HepG2 (cell line): ENCODE data around the gene BRSK2. TPM values are rescaled to one million over a fixed set of nuclear protein-coding genes. Genes with fewer than 3 reads are reported as not detected.

Experiments
- ATAC-seq: fragments of 200-7000 bp; cut with Tn5 transposase; 3 replicates; pipeline ENCODE4 v1.9.1; 2020; ENCODE audit warnings: mild to moderate bottlenecking, moderate library complexity
- BruUV-seq: library from RNA; stranded (reverse); fragments of 400-500 nt; replicated peaks from 2 replicates; lab custom pipeline; 2021; lab: Mats Ljungman, UMichigan
- CTCF ChIA-PET: fragments of 300-600 bp; formaldehyde crosslinking; extraction: SDS; loops from one replicate; lab custom pipeline; 2021; ENCODE audit warnings: low total read pairs, inconsistent platforms, low intra/inter-chr PET ratio; lab: Yijun Ruan, JAX
- POLR2A ChIA-PET: fragments of 350-600 bp; sonication (Branson Sonifier 250); formaldehyde crosslinking; loops from one replicate; lab custom pipeline; 2020; ENCODE audit warnings: antibody characterized with exemption, inconsistent platforms; lab: Yijun Ruan, JAX
- DNase-seq: peaks from one replicate; pipeline ENCODE4 v3.0.0-alpha.2; 2015; ENCODE audit warnings: low spot score
- FAIRE-seq: peaks from 3 replicates; lab custom pipeline; 2011; peaks lifted over from hg19 to GRCh38; lab: Jason Lieb, UNC
- H2AFZ ChIP-seq: one replicate; pipeline ENCODE4 v1.6.1; 2011; ENCODE audit warnings: low read length, inconsistent platforms
- H3K27ac ChIP-seq: fragments of 300-600 bp; 3 replicates; pipeline ENCODE4 v1.8.0; 2011; ENCODE audit warnings: mixed run types, mild to moderate bottlenecking, mixed read lengths, low read length, inconsistent platforms; ENCODE audit not compliant: insufficient read depth; ENCODE audit errors: extremely low read length
- H3K27me3 ChIP-seq, 2 experiments: fragments of 200-600 bp in 1 of 2; 2 replicates in 1 of 2; 3 replicates in 1 of 2; pipeline versions ENCODE4 v1.6.0 to v1.8.0; 2011; ENCODE audit warnings: low read length in 2 of 2, mild to moderate bottlenecking in 2 of 2, moderate library complexity in 2 of 2, inconsistent platforms in 1 of 2; ENCODE audit not compliant: insufficient read depth in 2 of 2, control insufficient read depth in 1 of 2
- H3K36me3 ChIP-seq, 2 experiments: fragments of 200-600 bp in 1 of 2; replicated peaks in 1 of 2; 2 replicates in 1 of 2; 3 replicates in 1 of 2; pipeline versions ENCODE4 v1.5.1 to v1.8.0; 2011; ENCODE audit warnings: low read length in 2 of 2, inconsistent platforms in 1 of 2; ENCODE audit not compliant: insufficient read depth in 2 of 2, control insufficient read depth in 1 of 2
- H3K4me1 ChIP-seq: 2 replicates; pipeline ENCODE4 v1.5.1; 2012; ENCODE audit warnings: low read length, inconsistent platforms; ENCODE audit not compliant: insufficient read depth
- H3K4me2 ChIP-seq: 2 replicates; pipeline ENCODE4 v1.6.0; 2011; ENCODE audit warnings: low read depth, low read length, inconsistent platforms
- H3K4me3 ChIP-seq, 3 experiments: fragments of 200-600 bp in 1 of 3; sonication (generic), shearing (Covaris generic) in 1 of 3; replicated peaks in 1 of 3; 2 replicates each; pipeline ENCODE4 v1.5.1; 2011 to 2016; ENCODE audit warnings: low read length in 3 of 3, inconsistent platforms in 2 of 3, low read depth in 2 of 3, mild to moderate bottlenecking in 2 of 3, control low read depth in 1 of 3, mixed read lengths in 1 of 3; ENCODE audit not compliant: insufficient read depth in 1 of 3
- H3K79me2 ChIP-seq: one replicate; pipeline ENCODE4 v1.6.1; 2011; ENCODE audit warnings: low read length, inconsistent platforms; ENCODE audit not compliant: insufficient read depth
- H3K9ac ChIP-seq: 2 replicates; pipeline ENCODE4 v1.6.0; 2011; ENCODE audit warnings: mild to moderate bottlenecking, low read depth, low read length, inconsistent platforms; ENCODE audit not compliant: insufficient read depth
- H3K9me3 ChIP-seq: 2 replicates; pipeline ENCODE4 v1.5.1; 2012; ENCODE audit warnings: mild to moderate bottlenecking, low read length
- H4K20me1 ChIP-seq: 2 replicates; pipeline ENCODE4 v1.6.0; 2011; ENCODE audit warnings: inconsistent platforms, mild to moderate bottlenecking, low read length, moderate library complexity; ENCODE audit not compliant: insufficient read depth
- EHMT2 ChIP-seq: fragments of 200-600 bp; sonication (generic); IDR thresholded peaks from 2 replicates; pipeline ENCODE4 v1.7.0; 2017; ENCODE audit warnings: antibody characterized with exemption, low read depth, low read length, borderline replicate concordance
- HOXD1 ChIP-seq: sonication (generic); formaldehyde crosslinking; IDR thresholded peaks from 2 replicates; pipeline ENCODE4 v1.5.0; 2020; ENCODE audit warnings: missing genetic modification reagents
- IRF1 ChIP-seq: sonication (generic); formaldehyde crosslinking; IDR thresholded peaks from 2 replicates; pipeline ENCODE4 v1.4.0; 2020; ENCODE audit warnings: low read depth, mild to moderate bottlenecking, missing genetic modification reagents
- ISX ChIP-seq: sonication (generic); formaldehyde crosslinking; conservative IDR thresholded peaks from 2 replicates; pipeline ENCODE4 v1.5.0; 2020; ENCODE audit warnings: missing genetic modification reagents
- MTF2 ChIP-seq: sonication (generic); formaldehyde crosslinking; IDR thresholded peaks from 2 replicates; pipeline ENCODE4 v1.5.0; 2020; ENCODE audit warnings: missing genetic modification reagents, borderline replicate concordance
- PATZ1 ChIP-seq: sonication (generic); formaldehyde crosslinking; IDR thresholded peaks from 2 replicates; pipeline ENCODE4 v1.4.0; 2020; ENCODE audit warnings: missing genetic modification reagents
- POLR2AphosphoS2 ChIP-seq: IDR thresholded peaks from 2 replicates; pipeline ENCODE4 v1.6.1; 2011; ENCODE audit warnings: low read depth, low read length, improper control_type of control experiment
- RFXAP ChIP-seq: sonication (generic); formaldehyde crosslinking; IDR thresholded peaks from 2 replicates; pipeline ENCODE4 v1.4.0; 2020; ENCODE audit warnings: missing genetic modification reagents, borderline replicate concordance
- RNF219 ChIP-seq: sonication (generic); formaldehyde crosslinking; IDR thresholded peaks from 2 replicates; pipeline ENCODE4 v1.5.0; 2020; ENCODE audit warnings: mild to moderate bottlenecking, missing genetic modification reagents
- SKI ChIP-seq: fragments of 450-650 bp; IDR thresholded peaks from one replicate; pipeline ENCODE4 v1.6.1; 2018; ENCODE audit warnings: mild to moderate bottlenecking; ENCODE audit not compliant: partially characterized antibody
- TFE3 ChIP-seq: IDR thresholded peaks from 2 replicates; pipeline ENCODE4 v1.6.1; 2016
- ZNF136 ChIP-seq: sonication (generic); formaldehyde crosslinking; IDR thresholded peaks from 2 replicates; pipeline ENCODE4 v1.8.1; 2022; ENCODE audit warnings: low read depth, mild to moderate bottlenecking, moderate library complexity, missing genetic modification reagents
- ZNF225 ChIP-seq: sonication (generic); formaldehyde crosslinking; IDR thresholded peaks from 2 replicates; pipeline ENCODE4 v1.4.0; 2020; ENCODE audit warnings: mild to moderate bottlenecking, missing genetic modification reagents
- ZNF335 ChIP-seq: sonication (generic); formaldehyde crosslinking; IDR thresholded peaks from 2 replicates; pipeline ENCODE4 v1.4.0; 2020; ENCODE audit warnings: missing genetic modification reagents
- ZNF577 ChIP-seq: sonication (generic); formaldehyde crosslinking; IDR thresholded peaks from 2 replicates; pipeline ENCODE4 v1.4.0; 2020; ENCODE audit warnings: mild to moderate bottlenecking, low read depth, missing genetic modification reagents, borderline replicate concordance
- ZNF674 ChIP-seq: sonication (generic); formaldehyde crosslinking; IDR thresholded peaks from 2 replicates; pipeline ENCODE4 v1.5.0; 2020; ENCODE audit warnings: low read depth, mild to moderate bottlenecking, missing genetic modification reagents
- ZNF703 ChIP-seq: sonication (generic); formaldehyde crosslinking; IDR thresholded peaks from 2 replicates; pipeline ENCODE4 v1.5.1; 2020; ENCODE audit warnings: missing genetic modification reagents, mild to moderate bottlenecking, moderate library complexity, borderline replicate concordance
- WGBS: methylation state at CpG from one replicate; pipeline ENCODE4 v1.1.6; 2017; ENCODE audit warnings: low lambda C conversion rate; 5-methylcytosine and 5-hydroxymethylcytosine counted together
- in situ Hi-C: cut with HindIII; loops from 2 replicates; pipeline ENCODE4 v1.10.0; 2017; ENCODE audit warnings: low pct_unique_long_range_greater_than_20kb; ENCODE audit not compliant: extremely low pct_ligation_motif_present
- intact Hi-C: fragments of 100-400 bp; cut with micrococcal nuclease; formaldehyde crosslinking; loops from one replicate; pipeline ENCODE4 v1.10.0; 2022; ENCODE audit not compliant: unreplicated experiment
- polyA plus RNA-seq, 8 experiments: library from polyadenylated mRNA; depleted of rRNA in 3 of 8; stranded (reverse) in 7 of 8; unstranded in 1 of 8; fragments of >200 nt; fragmentation: Illumina TruSeq in 4 of 8; extraction: Trizol in 4 of 8; gene quantifications; 2 replicates each; pipeline versions ENCODE4 v1.2.1 to v1.2.3, GENCODE V29; 2011 to 2016; ENCODE audit warnings: low read depth in 4 of 8, missing spikeins in 1 of 8, mixed read lengths in 1 of 8; ENCODE audit not compliant: insufficient read depth in 1 of 8
- total RNA-seq, 5 experiments: library from RNA; depleted of rRNA; stranded (reverse); fragments of >200 nt; fragmentation: Illumina TruSeq; extraction: Trizol; gene quantifications; 2 replicates each; pipeline ENCODE4 v1.2.3, GENCODE V29; 2016; ENCODE audit warnings: low read depth in 1 of 5

The BRSK2 gene
- total and polyA plus RNA-seq, 2 of the 13 experiments (the other 11 are each of a cell fraction or from before 2014, with no cell fraction given): 0.74 to 1.1 TPM

- no peak for TF ChIP-seq PATZ1 (CRISPR knock-in tag)
- no peak for TF ChIP-seq MTF2
- TF ChIP-seq HOXD1 (CRISPR knock-in tag): no peak
- no peak for TF ChIP-seq TFE3 (CRISPR knock-in tag)
- TF ChIP-seq ZNF136 (CRISPR knock-in tag): no peak
- TF ChIP-seq, all 625 proteins: peak for 0
Measured at GRCh38 chr11:1507381-1508140, 117.8 kb downstream of the BRSK2 start (continued).

- intact Hi-C loops: no loop called here
- no peaks in the 10 kb centered on the region for H3K79me2 ChIP-seq
- peaks cover 24% of the 10 kb centered on the region; the same call in 1 of the 2 replicates for H4K20me1 ChIP-seq
- H3K9ac ChIP-seq: no peak overlapping the region
- H3K27ac ChIP-seq: no peak overlapping the region
- H3K9me3 ChIP-seq: no peaks in the 10 kb centered on the region
- ChIA-PET POLR2A (no interaction called here), CTCF (no interaction called here)
- 97% methylated on average over 12 of the region's 15 CpGs for WGBS
- no peaks in the 10 kb centered on the region for H3K27me3 ChIP-seq
- FAIRE-seq (no peak), ATAC-seq (no peak), DNase-seq (no peak)
- H3K36me3 ChIP-seq: no peaks in the 10 kb centered on the region
- H3K4me3 ChIP-seq: no peak overlapping the region
- no peak overlapping the region for H2AFZ ChIP-seq
- no TSS peak for BruUV-seq
- in situ Hi-C loops: no loop called here
- H3K4me1 ChIP-seq: no peaks in the 10 kb centered on the region
- no peak overlapping the region for H3K4me2 ChIP-seq
- no peak for TF ChIP-seq IRF1
- TF ChIP-seq RNF219: no peak
- no peak for TF ChIP-seq SKI
- TF ChIP-seq ISX: no peak
- TF ChIP-seq ZNF225 (CRISPR knock-in tag): no peak
- no peak for TF ChIP-seq ZNF703 (CRISPR knock-in tag)
- no peak for TF ChIP-seq ZNF674
- no peak for TF ChIP-seq POLR2AphosphoS2
- TF ChIP-seq ZNF577 (CRISPR knock-in tag): no peak
- TF ChIP-seq ZNF335: no peak
- no peak for TF ChIP-seq RFXAP (CRISPR knock-in tag)
- no peak for TF ChIP-seq EHMT2
Measured at GRCh38 chr11:1508491-1508891, 118.8 kb downstream of the BRSK2 start.
